A549 (cell line): ENCODE results near the gene ASB13. TPM values are rescaled to one million over a fixed set of nuclear protein-coding genes. Genes with fewer than 3 reads are reported as not detected.

Source experiments
- ATAC-seq, 2 experiments: fragments of 200-7000 bp in 1 of 2; fragments of >200 bp in 1 of 2; cut with Nextera tagmentation in 1 of 2; cut with Tn5 transposase in 1 of 2; 3 replicates each; pipeline versions ENCODE4 v1.8.0 to v1.9.1; 2018 to 2020; ENCODE audit warnings: mild to moderate bottlenecking in 1 of 2, moderate library complexity in 1 of 2
- CTCF ChIA-PET: fragments of 300-600 bp; sonication (Branson Sonifier 250); formaldehyde crosslinking; extraction: SDS; loops from one replicate; lab custom pipeline; 2021; ENCODE audit warnings: antibody characterized with exemption, inconsistent platforms; lab: Yijun Ruan, JAX
- POLR2A ChIA-PET: fragments of 350-600 bp; formaldehyde crosslinking; extraction: SDS; loops from one replicate; lab custom pipeline; 2021; ENCODE audit warnings: antibody characterized with exemption, inconsistent platforms; lab: Yijun Ruan, JAX
- DNase-seq, 2 experiments: peaks; one replicate each; pipeline versions ENCODE4 v3.0.0 to v3.0.0-alpha.2; 2011 to 2016; ENCODE audit warnings: low read depth in 1 of 2, low spot score in 1 of 2
- FAIRE-seq: peaks from 2 replicates; lab custom pipeline; 2011; peaks lifted over from hg19 to GRCh38; lab: Jason Lieb, UNC
- H3K27ac ChIP-seq, 2 experiments: fragments of >200 bp; sonication (Bioruptor Twin); formaldehyde crosslinking; 3 replicates each; pipeline ENCODE4 v1.5.1; 2016 to 2017
- H3K4me1 ChIP-seq: fragments of >200 bp; sonication (Bioruptor Twin); formaldehyde crosslinking; 3 replicates; pipeline ENCODE4 v1.6.1; 2016
- H3K4me2 ChIP-seq: fragments of >200 bp; sonication (Bioruptor Twin); formaldehyde crosslinking; 3 replicates; pipeline ENCODE4 v1.6.1; 2016
- H3K4me3 ChIP-seq: fragments of >200 bp; sonication (Bioruptor Twin); formaldehyde crosslinking; 3 replicates; pipeline ENCODE4 v1.5.1; 2016
- H3K9me3 ChIP-seq: fragments of >200 bp; sonication (Bioruptor Twin); formaldehyde crosslinking; 3 replicates; pipeline ENCODE4 v1.6.1; 2016
- BCL3 ChIP-seq: fragments of >200 bp; sonication (Bioruptor Twin); formaldehyde crosslinking; IDR thresholded peaks from 3 replicates; pipeline ENCODE4 v1.6.1; 2016
- CHD2 ChIP-seq: fragments of 150-350 bp; IDR thresholded peaks from 2 replicates; pipeline ENCODE4 v1.6.1; 2014; ENCODE audit warnings: low read length; ENCODE audit not compliant: partially characterized antibody
- FOSL2 ChIP-seq, 2 experiments: fragments of 450-650 bp in 1 of 2; fragments of >200 bp in 1 of 2; sonication (Bioruptor Twin) in 1 of 2; formaldehyde crosslinking; IDR thresholded peaks; 2 replicates each; pipeline versions ENCODE4 v1.5.0 to v1.6.1; 2016 to 2020; ENCODE audit warnings: mild to moderate bottlenecking in 1 of 2, moderate library complexity in 1 of 2
- GATA3 ChIP-seq: IDR thresholded peaks from 2 replicates; pipeline ENCODE4 v1.6.1; 2012; ENCODE audit warnings: borderline replicate concordance
- HEYL ChIP-seq: fragments of 250-450 bp; sonication (Bioruptor Pico); IDR thresholded peaks from 2 replicates; pipeline ENCODE4 v1.8.0; 2021; ENCODE audit warnings: mild to moderate bottlenecking, moderate library complexity
- HOXA7 ChIP-seq: fragments of 250-450 bp; sonication (Bioruptor Pico); IDR thresholded peaks from 2 replicates; pipeline ENCODE4 v1.5.0; 2020; ENCODE audit warnings: mild to moderate bottlenecking, moderate library complexity
- JUN ChIP-seq, 2 experiments: fragments of >200 bp; sonication (Bioruptor Twin); formaldehyde crosslinking; IDR thresholded peaks; 2 replicates in 1 of 2; 3 replicates in 1 of 2; pipeline ENCODE4 v1.6.1; 2016 to 2017
- KDM1A ChIP-seq: fragments of 200-600 bp; sonication (generic); IDR thresholded peaks from 2 replicates; pipeline ENCODE4 v1.6.1; 2016; ENCODE audit warnings: low read depth, mild to moderate bottlenecking
- KDM5A ChIP-seq: fragments of 200-600 bp; sonication (generic); IDR thresholded peaks from 2 replicates; pipeline ENCODE4 v1.6.1; 2016; ENCODE audit warnings: antibody characterized with exemption, mild to moderate bottlenecking
- MAZ ChIP-seq: fragments of 150-350 bp; IDR thresholded peaks from 2 replicates; pipeline ENCODE4 v1.6.1; 2014; ENCODE audit warnings: antibody characterized with exemption, low read depth, low read length, borderline replicate concordance
- NPAS2 ChIP-seq: fragments of 250-450 bp; sonication (Bioruptor Pico); IDR thresholded peaks from 2 replicates; pipeline ENCODE4 v1.8.0; 2022; ENCODE audit warnings: mild to moderate bottlenecking, moderate library complexity, borderline replicate concordance
- NR3C1 ChIP-seq: fragments of >200 bp; sonication (Bioruptor Twin); formaldehyde crosslinking; IDR thresholded peaks from 3 replicates; pipeline ENCODE4 v1.6.1; 2017
- RARB ChIP-seq: fragments of 250-450 bp; sonication (Bioruptor Pico); IDR thresholded peaks from 2 replicates; pipeline ENCODE4 v1.8.0; 2021; ENCODE audit warnings: mild to moderate bottlenecking, moderate library complexity
- SMC3 ChIP-seq: fragments of >200 bp; sonication (Bioruptor Twin); formaldehyde crosslinking; IDR thresholded peaks from 3 replicates; pipeline ENCODE4 v1.6.1; 2018; ENCODE audit warnings: inconsistent platforms
- SREBF2 ChIP-seq: fragments of 450-650 bp; IDR thresholded peaks from 2 replicates; pipeline ENCODE4 v1.6.1; 2014; ENCODE audit warnings: mild to moderate bottlenecking, moderate library complexity
- ZNF302 ChIP-seq: fragments of 250-450 bp; sonication (Bioruptor Pico); IDR thresholded peaks from 2 replicates; pipeline ENCODE4 v1.9.0; 2021; ENCODE audit warnings: inconsistent platforms, mild to moderate bottlenecking, moderate library complexity
- ZSCAN20 ChIP-seq: fragments of 250-450 bp; sonication (Bioruptor Pico); IDR thresholded peaks from 2 replicates; pipeline ENCODE4 v1.8.0; 2022; ENCODE audit warnings: mild to moderate bottlenecking, moderate library complexity
- WGBS: methylation state at CpG from one replicate; pipeline ENCODE4 v1.1.6; 2017; ENCODE audit errors: missing lambda C conversion rate; 5-methylcytosine and 5-hydroxymethylcytosine counted together
- polyA plus RNA-seq, 4 experiments: library from polyadenylated mRNA; depleted of rRNA in 3 of 4; stranded (reverse); fragments of >200 nt; fragmentation: RNase III in 1 of 4; extraction: RNeasy Plus Mini Kit Qiagen cat#74134 plus additional on column Dnase treatment in 1 of 4; gene quantifications; 2 replicates in 3 of 4; 3 replicates in 1 of 4; pipeline ENCODE4 v1.2.3, GENCODE V29; 2011 to 2017
- TF ChIP-seq, protein P1 (sequence below): fragments of >200 bp; sonication (Bioruptor Twin); formaldehyde crosslinking; IDR thresholded peaks from 2 replicates; pipeline ENCODE4 v1.6.1; 2016
- TF ChIP-seq, protein P2 (sequence below): fragments of 150-350 bp; IDR thresholded peaks from 2 replicates; pipeline ENCODE4 v1.6.1; 2014; ENCODE audit warnings: low read depth, mild to moderate bottlenecking, low read length

ASB13 gene
- polyA plus RNA-seq, 2 of the 4 experiments (the other 2 are of a cell fraction), result 10.9 to 12.9 TPM

DNA sequence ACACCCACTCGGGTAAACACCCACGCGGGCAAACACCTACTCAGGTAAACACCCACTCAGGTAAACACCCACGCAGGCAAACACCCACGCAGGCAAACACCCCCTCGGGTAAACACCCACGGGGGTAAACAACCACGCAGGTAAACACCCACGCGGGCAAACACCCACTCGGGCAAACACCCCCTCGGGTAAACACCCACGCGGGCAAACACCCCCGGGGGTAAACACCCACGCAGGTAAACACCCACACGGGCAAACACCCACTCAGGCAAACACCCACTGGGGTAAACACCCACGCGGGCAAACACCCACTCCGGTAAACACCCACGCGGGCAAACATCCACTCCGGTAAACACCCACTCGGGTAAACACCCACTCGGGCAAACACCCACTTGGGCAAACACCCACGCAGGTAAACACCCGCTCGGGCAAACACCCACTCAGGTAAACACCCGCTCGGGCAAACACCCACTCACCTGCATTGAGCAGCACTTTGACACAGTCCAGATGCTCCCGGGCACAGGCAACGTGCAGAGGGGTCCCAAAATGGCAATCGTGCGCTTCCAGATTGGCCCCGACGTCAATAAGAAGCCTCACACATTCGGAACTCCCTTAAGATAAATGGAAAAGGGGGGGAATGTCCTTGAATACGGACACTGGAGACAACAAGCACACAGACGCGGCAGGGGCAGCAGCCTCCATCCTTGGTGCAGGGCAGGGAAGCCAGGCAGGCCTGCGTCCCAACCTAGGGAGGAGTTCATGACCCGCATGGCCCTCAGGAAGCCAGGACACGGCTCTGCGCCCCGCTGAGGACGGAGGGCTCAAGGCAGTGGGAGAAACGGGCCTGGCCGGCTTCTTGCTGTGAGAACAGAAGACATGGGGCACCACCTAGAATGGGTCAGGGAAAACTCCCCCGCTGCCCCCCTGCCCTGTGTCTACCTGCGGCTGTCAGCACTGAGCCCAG, 17.6 kb downstream of the ASB13 start:
- POLR2A ChIA-PET, result no interaction called here
- CTCF ChIA-PET, result no interaction called here
- no peaks in the 10 kb centered on the region for H3K9me3 ChIP-seq
- peak in 1 of 2 experiments; percentile 23 for DNase-seq
- TF ChIP-seq JUN (IDR thresholded peaks at IDR 0.05), result no peak
- TF ChIP-seq HOXA7 (CRISPR knock-in tag), result no peak
- no peak for TF ChIP-seq NR3C1
- no peak for TF ChIP-seq RARB (CRISPR knock-in tag)
- TF ChIP-seq, protein P1, sequence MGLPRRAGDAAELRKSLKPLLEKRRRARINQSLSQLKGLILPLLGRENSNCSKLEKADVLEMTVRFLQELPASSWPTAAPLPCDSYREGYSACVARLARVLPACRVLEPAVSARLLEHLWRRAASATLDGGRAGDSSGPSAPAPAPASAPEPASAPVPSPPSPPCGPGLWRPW, result no peak
- 92% methylated on average over 42 of the region's 50 CpGs for WGBS
- H3K4me1 ChIP-seq, result no peaks in the 10 kb centered on the region
- no peak overlapping the region for H3K4me2 ChIP-seq
- H3K4me3 ChIP-seq, result no peak overlapping the region
- ATAC-seq, result peak; percentile 25 to 57; a peak in 4 of 6 replicates
- H3K27ac ChIP-seq, result no peak overlapping the region
- no peak for FAIRE-seq

GRCh38 chr10:5647507-5648240, 18.7 kb downstream of the ASB13 start:
- no peak for DNase-seq
- ATAC-seq, result no peak
- no peak overlapping the region for H3K27ac ChIP-seq
- H3K4me3 ChIP-seq, result no peak overlapping the region
- CTCF ChIA-PET, result interaction anchor here (1.4 kb wide), 1 partner anchor 12 kb away, joined by 3 read pairs; no protein-coding TSS in a partner anchor
- H3K4me1 ChIP-seq, result no peaks in the 10 kb centered on the region
- H3K4me2 ChIP-seq, result no peak overlapping the region
- TF ChIP-seq KDM1A (no peak), CHD2 (no peak), KDM5A (no peak), HEYL (CRISPR knock-in tag) (no peak), HOXA7 (CRISPR knock-in tag) (no peak), MAZ (no peak), NPAS2 (CRISPR knock-in tag) (no peak), FOSL2 (IDR thresholded peaks at IDR 0.05) (no peak), FOSL2 (CRISPR knock-in tag; IDR thresholded peaks at IDR 0.05) (no peak)
- TF ChIP-seq, protein P2, sequence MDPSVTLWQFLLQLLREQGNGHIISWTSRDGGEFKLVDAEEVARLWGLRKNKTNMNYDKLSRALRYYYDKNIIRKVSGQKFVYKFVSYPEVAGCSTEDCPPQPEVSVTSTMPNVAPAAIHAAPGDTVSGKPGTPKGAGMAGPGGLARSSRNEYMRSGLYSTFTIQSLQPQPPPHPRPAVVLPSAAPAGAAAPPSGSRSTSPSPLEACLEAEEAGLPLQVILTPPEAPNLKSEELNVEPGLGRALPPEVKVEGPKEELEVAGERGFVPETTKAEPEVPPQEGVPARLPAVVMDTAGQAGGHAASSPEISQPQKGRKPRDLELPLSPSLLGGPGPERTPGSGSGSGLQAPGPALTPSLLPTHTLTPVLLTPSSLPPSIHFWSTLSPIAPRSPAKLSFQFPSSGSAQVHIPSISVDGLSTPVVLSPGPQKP, result no peak
- FAIRE-seq, result no peak
- WGBS, result 84% methylated on average over 11 of the region's 11 CpGs
- no peaks in the 10 kb centered on the region for H3K9me3 ChIP-seq
- POLR2A ChIA-PET, result no interaction called here

DNA sequence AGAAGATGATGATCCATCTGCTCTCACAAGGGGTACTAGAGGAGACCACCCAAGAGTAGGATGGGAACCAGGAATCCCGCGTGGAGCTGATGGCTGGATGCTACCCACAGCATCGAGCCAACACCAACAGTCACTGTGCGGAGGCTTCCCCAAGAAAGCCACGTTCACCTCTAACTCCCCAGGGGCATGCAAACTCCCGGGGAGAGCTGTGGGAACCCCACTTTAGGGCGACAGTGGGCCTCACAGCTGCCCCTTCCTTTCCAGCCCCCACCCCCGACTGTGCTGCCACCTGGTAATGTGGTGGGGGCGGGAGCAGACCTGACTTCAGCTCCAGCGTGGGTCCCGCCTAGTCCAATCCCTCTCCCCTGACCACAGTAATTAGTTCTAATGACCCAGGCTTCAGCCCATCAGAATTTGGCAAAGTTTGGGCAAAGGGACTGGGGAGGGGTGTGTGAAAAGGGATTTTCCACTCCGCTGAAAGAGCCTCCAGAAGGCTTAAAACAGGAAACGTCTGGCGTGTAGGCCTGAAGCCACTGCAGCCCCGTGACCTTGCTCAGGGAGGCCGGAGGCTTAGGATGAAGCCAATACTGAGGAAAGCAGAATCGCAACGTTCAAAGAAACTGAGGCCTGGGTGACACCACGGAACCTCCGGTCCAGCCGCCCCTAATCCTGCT, 20.3 kb downstream of the ASB13 start:
- POLR2A ChIA-PET, result no interaction called here
- H3K4me1 ChIP-seq, result no peaks in the 10 kb centered on the region
- FAIRE-seq (no peak), ATAC-seq (no peak), DNase-seq (no peak)
- H3K4me2 ChIP-seq, result no peak overlapping the region
- no peaks in the 10 kb centered on the region for H3K9me3 ChIP-seq
- TF ChIP-seq ZNF302 (CRISPR knock-in tag) (no peak), SMC3 (no peak), KDM1A (no peak), SREBF2 (no peak), RARB (CRISPR knock-in tag) (no peak), GATA3 (no peak), KDM5A (no peak), ZSCAN20 (no peak), BCL3 (no peak)
- TF ChIP-seq, all 56 proteins: peak for 0
- H3K27ac ChIP-seq, result no peak overlapping the region
- CTCF ChIA-PET, result interaction anchor here (1.2 to 1.6 kb wide), 3 partner anchors 11 to 15 kb away, joined by 3 to 5 read pairs (median 3); no protein-coding TSS in a partner anchor
- 84% methylated on average over 17 of the region's 21 CpGs for WGBS
- no peak overlapping the region for H3K4me3 ChIP-seq
